Neural crest cell (in vitro differentiated cells): ENCODE results near the gene DCUN1D3. TPM values are rescaled to one million over a fixed set of nuclear protein-coding genes. Genes with fewer than 3 reads are reported as not detected.

Experiments used
- DNase-seq: peaks from one replicate; pipeline ENCODE4 v3.0.0; 2021; ENCODE audit warnings: low read depth, mixed read lengths, low spot score
- H3K27ac Mint-ChIP-seq: one replicate; pipeline ENCODE4 v1.8.0; 2021; ENCODE audit warnings: mild to moderate bottlenecking, mixed read lengths; ENCODE audit not compliant: unreplicated experiment
- H3K27me3 Mint-ChIP-seq: 2 replicates; pipeline ENCODE4 v1.8.0; 2021; ENCODE audit warnings: low read depth, mild to moderate bottlenecking, mixed read lengths
- H3K36me3 Mint-ChIP-seq: 2 replicates; pipeline ENCODE4 v1.8.0; 2021; ENCODE audit warnings: low read depth, mild to moderate bottlenecking, mixed read lengths
- H3K4me1 Mint-ChIP-seq: 2 replicates; pipeline ENCODE4 v1.8.0; 2021; ENCODE audit warnings: mixed read lengths
- H3K4me3 Mint-ChIP-seq: one replicate; pipeline ENCODE4 v1.8.0; 2021; ENCODE audit warnings: mild to moderate bottlenecking, mixed read lengths
- H3K9me3 Mint-ChIP-seq: 2 replicates; pipeline ENCODE4 v1.8.0; 2021; ENCODE audit warnings: mixed read lengths
- CTCF ChIP-seq: fragments of 200-600 bp; sonication (generic); conservative IDR thresholded peaks from 2 replicates; pipeline ENCODE4 v1.5.0; 2021; ENCODE audit warnings: antibody characterized with exemption, mild to moderate bottlenecking
- total RNA-seq: library from RNA; stranded (reverse); gene quantifications from 2 replicates; pipeline ENCODE4 v1.2.1, GENCODE V29; 2021

Gene DCUN1D3
- total RNA-seq, 1 donor from 2014 or later: 13.5 TPM

- Mint-ChIP-seq H3K27me3 (no peaks in the 10 kb centered on the region), H3K9me3 (no peaks in the 10 kb centered on the region), H3K4me3 (no peak overlapping the region), H3K4me1 (no peaks in the 10 kb centered on the region), H3K36me3 (no peaks in the 10 kb centered on the region), H3K27ac (no peak overlapping the region)
- TF ChIP-seq CTCF: no peak
- no peak for DNase-seq
Observed at GRCh38 chr16:20847550-20847949, 52.6 kb downstream of the DCUN1D3 start.

- H3K27me3 Mint-ChIP-seq: no peaks in the 10 kb centered on the region
- no peaks in the 10 kb centered on the region for H3K4me1 Mint-ChIP-seq
- no peak overlapping the region for H3K27ac Mint-ChIP-seq
- DNase-seq: no peak
- H3K9me3 Mint-ChIP-seq: no peaks in the 10 kb centered on the region
- H3K4me3 Mint-ChIP-seq: no peak overlapping the region
- H3K36me3 Mint-ChIP-seq: peaks cover 4% of the 10 kb centered on the region
- no peak for TF ChIP-seq CTCF
Observed at GRCh38 chr16:20846551-20846950, 53.6 kb downstream of the DCUN1D3 start.

GRCh38 chr16:20846030-20846429 lies 54.1 kb downstream of the DCUN1D3 start:
- H3K27ac Mint-ChIP-seq: no peak overlapping the region
- no peaks in the 10 kb centered on the region for H3K9me3 Mint-ChIP-seq
- no peak overlapping the region for H3K4me3 Mint-ChIP-seq
- H3K4me1 Mint-ChIP-seq: no peaks in the 10 kb centered on the region
- H3K36me3 Mint-ChIP-seq: peaks cover 4% of the 10 kb centered on the region
- TF ChIP-seq CTCF: no peak
- no peak for DNase-seq
- H3K27me3 Mint-ChIP-seq: no peaks in the 10 kb centered on the region

- Mint-ChIP-seq H3K4me3 (no peak overlapping the region), H3K4me1 (no peaks in the 10 kb centered on the region), H3K27ac (no peak overlapping the region), H3K36me3 (peaks cover 7% of the 10 kb centered on the region), H3K9me3 (no peaks in the 10 kb centered on the region), H3K27me3 (no peaks in the 10 kb centered on the region)
- no peak for DNase-seq
- TF ChIP-seq CTCF: no peak
Observed at GRCh38 chr16:20844588-20844987, 55.6 kb downstream of the DCUN1D3 start.

GRCh38 chr16:20844054-20844453 lies 56.1 kb downstream of the DCUN1D3 start:
- no peak for TF ChIP-seq CTCF
- DNase-seq: no peak
- Mint-ChIP-seq H3K4me1 (no peaks in the 10 kb centered on the region), H3K4me3 (no peak overlapping the region), H3K27me3 (no peaks in the 10 kb centered on the region), H3K36me3 (peaks cover 7% of the 10 kb centered on the region), H3K9me3 (no peaks in the 10 kb centered on the region), H3K27ac (no peak overlapping the region)

GRCh38 chr16:20839504-20839903 lies 60.7 kb downstream of the DCUN1D3 start:
- Mint-ChIP-seq H3K4me1 (no peaks in the 10 kb centered on the region), H3K27me3 (no peaks in the 10 kb centered on the region), H3K36me3 (peaks cover 44% of the 10 kb centered on the region), H3K4me3 (no peak overlapping the region), H3K9me3 (peaks cover 2% of the 10 kb centered on the region), H3K27ac (no peak overlapping the region)
- TF ChIP-seq CTCF: no peak
- DNase-seq: no peak
